HepG2 (cell line): ENCODE measurements around the gene C1QTNF5. TPM values are rescaled to one million over a fixed set of nuclear protein-coding genes. Genes with fewer than 3 reads are reported as not detected.
A peak's percentile ranks its signal among the peaks of the same experiment; 100 is the strongest.

Experiments used
- ATAC-seq: fragments of 200-7000 bp; cut with Tn5 transposase; 3 replicates; pipeline ENCODE4 v1.9.1; 2020; ENCODE audit warnings: mild to moderate bottlenecking, moderate library complexity
- BruUV-seq: library from RNA; stranded (reverse); fragments of 400-500 nt; replicated peaks from 2 replicates; lab custom pipeline; 2021; lab: Mats Ljungman, UMichigan
- CTCF ChIA-PET: fragments of 300-600 bp; formaldehyde crosslinking; extraction: SDS; loops from one replicate; lab custom pipeline; 2021; ENCODE audit warnings: low total read pairs, inconsistent platforms, low intra/inter-chr PET ratio; lab: Yijun Ruan, JAX
- POLR2A ChIA-PET: fragments of 350-600 bp; sonication (Branson Sonifier 250); formaldehyde crosslinking; loops from one replicate; lab custom pipeline; 2020; ENCODE audit warnings: antibody characterized with exemption, inconsistent platforms; lab: Yijun Ruan, JAX
- DNase-seq: peaks from one replicate; pipeline ENCODE4 v3.0.0-alpha.2; 2015; ENCODE audit warnings: low spot score
- FAIRE-seq: peaks from 3 replicates; lab custom pipeline; 2011; peaks lifted over from hg19 to GRCh38; lab: Jason Lieb, UNC
- H2AFZ ChIP-seq: one replicate; pipeline ENCODE4 v1.6.1; 2011; ENCODE audit warnings: low read length, inconsistent platforms
- H3K27ac ChIP-seq: fragments of 300-600 bp; 3 replicates; pipeline ENCODE4 v1.8.0; 2011; ENCODE audit warnings: mixed run types, mild to moderate bottlenecking, mixed read lengths, low read length, inconsistent platforms; ENCODE audit not compliant: insufficient read depth; ENCODE audit errors: extremely low read length
- H3K27me3 ChIP-seq, 2 experiments: fragments of 200-600 bp in 1 of 2; 2 replicates in 1 of 2; 3 replicates in 1 of 2; pipeline versions ENCODE4 v1.6.0 to v1.8.0; 2011; ENCODE audit warnings: low read length in 2 of 2, mild to moderate bottlenecking in 2 of 2, moderate library complexity in 2 of 2, inconsistent platforms in 1 of 2; ENCODE audit not compliant: insufficient read depth in 2 of 2, control insufficient read depth in 1 of 2
- H3K36me3 ChIP-seq, 2 experiments: fragments of 200-600 bp in 1 of 2; replicated peaks in 1 of 2; 2 replicates in 1 of 2; 3 replicates in 1 of 2; pipeline versions ENCODE4 v1.5.1 to v1.8.0; 2011; ENCODE audit warnings: low read length in 2 of 2, inconsistent platforms in 1 of 2; ENCODE audit not compliant: insufficient read depth in 2 of 2, control insufficient read depth in 1 of 2
- H3K4me1 ChIP-seq: 2 replicates; pipeline ENCODE4 v1.5.1; 2012; ENCODE audit warnings: low read length, inconsistent platforms; ENCODE audit not compliant: insufficient read depth
- H3K4me2 ChIP-seq: 2 replicates; pipeline ENCODE4 v1.6.0; 2011; ENCODE audit warnings: low read depth, low read length, inconsistent platforms
- H3K4me3 ChIP-seq, 3 experiments: fragments of 200-600 bp in 1 of 3; sonication (generic), shearing (Covaris generic) in 1 of 3; replicated peaks in 1 of 3; 2 replicates each; pipeline ENCODE4 v1.5.1; 2011 to 2016; ENCODE audit warnings: low read length in 3 of 3, inconsistent platforms in 2 of 3, low read depth in 2 of 3, mild to moderate bottlenecking in 2 of 3, control low read depth in 1 of 3, mixed read lengths in 1 of 3; ENCODE audit not compliant: insufficient read depth in 1 of 3
- H3K79me2 ChIP-seq: one replicate; pipeline ENCODE4 v1.6.1; 2011; ENCODE audit warnings: low read length, inconsistent platforms; ENCODE audit not compliant: insufficient read depth
- H3K9ac ChIP-seq: 2 replicates; pipeline ENCODE4 v1.6.0; 2011; ENCODE audit warnings: mild to moderate bottlenecking, low read depth, low read length, inconsistent platforms; ENCODE audit not compliant: insufficient read depth
- H3K9me3 ChIP-seq: 2 replicates; pipeline ENCODE4 v1.5.1; 2012; ENCODE audit warnings: mild to moderate bottlenecking, low read length
- H4K20me1 ChIP-seq: 2 replicates; pipeline ENCODE4 v1.6.0; 2011; ENCODE audit warnings: inconsistent platforms, mild to moderate bottlenecking, low read length, moderate library complexity; ENCODE audit not compliant: insufficient read depth
- FOXA3 ChIP-seq: IDR thresholded peaks from 2 replicates; pipeline ENCODE4 v1.6.1; 2016; ENCODE audit warnings: missing genetic modification reagents, missing compliant biosample characterization
- HDAC2 ChIP-seq: sonication (generic); formaldehyde crosslinking; IDR thresholded peaks from 2 replicates; pipeline ENCODE4 v1.4.0; 2020; ENCODE audit warnings: missing genetic modification reagents
- IRF2 ChIP-seq: IDR thresholded peaks from 2 replicates; pipeline ENCODE4 v1.6.1; 2018; ENCODE audit warnings: missing genetic modification reagents, missing compliant biosample characterization
- KMT2B ChIP-seq: IDR thresholded peaks from 2 replicates; pipeline ENCODE4 v1.6.1; 2016; ENCODE audit warnings: missing genetic modification reagents, missing compliant biosample characterization
- NFE2L1 ChIP-seq: sonication (generic); formaldehyde crosslinking; IDR thresholded peaks from 2 replicates; pipeline ENCODE4 v1.4.0; 2020; ENCODE audit warnings: missing genetic modification reagents, mild to moderate bottlenecking, borderline replicate concordance
- SETDB1 ChIP-seq: sonication (generic); formaldehyde crosslinking; IDR thresholded peaks from 2 replicates; pipeline ENCODE4 v1.5.1; 2020; ENCODE audit warnings: missing genetic modification reagents, mild to moderate bottlenecking, borderline replicate concordance
- ZFX ChIP-seq: sonication (generic); formaldehyde crosslinking; IDR thresholded peaks from 2 replicates; pipeline ENCODE4 v1.4.0; 2020; ENCODE audit warnings: mild to moderate bottlenecking, low read depth, missing genetic modification reagents, moderate library complexity
- ZKSCAN1 ChIP-seq: fragments of 150-350 bp; IDR thresholded peaks from 2 replicates; pipeline ENCODE4 v1.6.1; 2014; ENCODE audit warnings: low read length
- ZNF326 ChIP-seq: sonication (generic); formaldehyde crosslinking; IDR thresholded peaks from 2 replicates; pipeline ENCODE4 v1.4.0; 2020; ENCODE audit warnings: missing genetic modification reagents, borderline replicate concordance
- ZNF382 ChIP-seq: sonication (generic); formaldehyde crosslinking; IDR thresholded peaks from 2 replicates; pipeline ENCODE4 v1.5.0; 2020; ENCODE audit warnings: missing genetic modification reagents, mild to moderate bottlenecking, borderline replicate concordance
- ZNF674 ChIP-seq: sonication (generic); formaldehyde crosslinking; IDR thresholded peaks from 2 replicates; pipeline ENCODE4 v1.5.0; 2020; ENCODE audit warnings: low read depth, mild to moderate bottlenecking, missing genetic modification reagents
- ZNF713 ChIP-seq: sonication (generic); formaldehyde crosslinking; IDR thresholded peaks from 2 replicates; pipeline ENCODE4 v1.4.0; 2020; ENCODE audit warnings: mild to moderate bottlenecking, missing genetic modification reagents
- WGBS: methylation state at CpG from one replicate; pipeline ENCODE4 v1.1.6; 2017; ENCODE audit warnings: low lambda C conversion rate; 5-methylcytosine and 5-hydroxymethylcytosine counted together
- in situ Hi-C: cut with HindIII; loops from 2 replicates; pipeline ENCODE4 v1.10.0; 2017; ENCODE audit warnings: low pct_unique_long_range_greater_than_20kb; ENCODE audit not compliant: extremely low pct_ligation_motif_present
- intact Hi-C: fragments of 100-400 bp; cut with micrococcal nuclease; formaldehyde crosslinking; loops from one replicate; pipeline ENCODE4 v1.10.0; 2022; ENCODE audit not compliant: unreplicated experiment
- polyA plus RNA-seq, 8 experiments: library from polyadenylated mRNA; depleted of rRNA in 3 of 8; stranded (reverse) in 7 of 8; unstranded in 1 of 8; fragments of >200 nt; fragmentation: Illumina TruSeq in 4 of 8; extraction: Trizol in 4 of 8; gene quantifications; 2 replicates each; pipeline versions ENCODE4 v1.2.1 to v1.2.3, GENCODE V29; 2011 to 2016; ENCODE audit warnings: low read depth in 4 of 8, missing spikeins in 1 of 8, mixed read lengths in 1 of 8; ENCODE audit not compliant: insufficient read depth in 1 of 8
- total RNA-seq, 5 experiments: library from RNA; depleted of rRNA; stranded (reverse); fragments of >200 nt; fragmentation: Illumina TruSeq; extraction: Trizol; gene quantifications; 2 replicates each; pipeline ENCODE4 v1.2.3, GENCODE V29; 2016; ENCODE audit warnings: low read depth in 1 of 5
- TF ChIP-seq, protein P1 (sequence below): sonication (generic); formaldehyde crosslinking; IDR thresholded peaks from 2 replicates; pipeline ENCODE4 v1.5.1; 2020; ENCODE audit warnings: mild to moderate bottlenecking, moderate library complexity, missing genetic modification reagents
- TF ChIP-seq, protein P2 (sequence below): sonication (generic); formaldehyde crosslinking; IDR thresholded peaks from 2 replicates; pipeline ENCODE4 v1.4.0; 2020; ENCODE audit warnings: missing genetic modification reagents
- TF ChIP-seq, protein P3 (sequence below): IDR thresholded peaks from 2 replicates; pipeline ENCODE4 v1.6.1; 2018; ENCODE audit warnings: missing genetic modification reagents

The C1QTNF5 gene
- total and polyA plus RNA-seq, 2 of the 13 experiments (the other 11 are each of a cell fraction or from before 2014, with no cell fraction given): 0.86 to 1.2 TPM

DNA sequence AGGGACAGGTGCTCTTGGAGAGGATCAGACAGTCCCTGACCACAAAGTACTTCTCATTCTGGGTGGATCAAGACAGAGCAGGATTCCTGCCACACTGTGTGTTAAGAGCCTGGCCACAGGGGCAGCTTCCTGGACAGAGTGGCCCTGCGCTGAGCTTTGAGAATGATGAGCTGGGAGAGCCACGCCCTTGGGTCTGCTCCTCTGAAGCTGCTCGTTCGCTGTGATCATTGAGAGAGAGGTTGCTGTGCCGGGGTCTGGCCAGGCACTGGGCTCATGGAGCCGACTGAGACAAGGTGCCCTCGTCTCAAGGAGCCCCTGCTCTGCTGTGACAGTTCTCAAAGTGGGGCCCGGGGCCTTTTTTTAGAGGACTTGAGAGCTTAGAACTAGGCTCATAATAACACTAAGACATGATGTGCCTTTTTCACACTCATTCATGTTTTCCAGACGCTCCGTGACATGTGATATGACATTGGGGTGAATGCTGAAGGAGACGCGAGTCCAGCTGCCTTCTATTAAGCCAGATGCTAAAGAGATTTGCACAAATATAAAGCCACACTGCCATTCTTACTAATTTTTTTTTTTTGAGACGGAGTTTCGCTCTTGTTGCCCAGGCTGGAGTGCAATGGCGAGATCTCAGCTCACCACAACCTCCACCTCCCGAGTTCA lies 7.4 kb upstream of the C1QTNF5 start:
- Histone ChIP-seq H3K9ac (no peak overlapping the region), H3K27me3 (peaks cover 2 to 35% of the 10 kb centered on the region in 2 experiments; a peak in 4 of 5 replicates), H3K9me3 (no peaks in the 10 kb centered on the region), H3K4me1 (peaks cover 42% of the 10 kb centered on the region), H3K27ac (no peak overlapping the region), H2AFZ (no peak overlapping the region), H3K79me2 (no peaks in the 10 kb centered on the region), H3K36me3 (no peaks in the 10 kb centered on the region), H3K4me2 (peak overlapping the region; percentile 8; the same call in 1 of the 2 replicates), H3K4me3 (no peak overlapping the region), H4K20me1 (no peaks in the 10 kb centered on the region)
- peak; percentile 22; the same call in 2 of the 3 replicates for ATAC-seq
- TF ChIP-seq FOXA3 (no peak), ZKSCAN1 (peak; percentile 51; the same call in 1 of the 2 replicates), NFE2L1 (CRISPR knock-in tag) (no peak), KMT2B (no peak)
- no peak for DNase-seq
- ChIA-PET POLR2A (interaction anchor here (0.8 to 2.1 kb wide), 4 partner anchors 10 to 26 kb away, joined by 3 to 13 read pairs (median 4); no protein-coding TSS in a partner anchor), CTCF (no interaction called here)
- WGBS: 63% methylated on average over 11 of the region's 16 CpGs
- no peak for FAIRE-seq
- in situ Hi-C loops (no loop called here), intact Hi-C loops (no loop called here)
- no TSS peak for BruUV-seq

DNA sequence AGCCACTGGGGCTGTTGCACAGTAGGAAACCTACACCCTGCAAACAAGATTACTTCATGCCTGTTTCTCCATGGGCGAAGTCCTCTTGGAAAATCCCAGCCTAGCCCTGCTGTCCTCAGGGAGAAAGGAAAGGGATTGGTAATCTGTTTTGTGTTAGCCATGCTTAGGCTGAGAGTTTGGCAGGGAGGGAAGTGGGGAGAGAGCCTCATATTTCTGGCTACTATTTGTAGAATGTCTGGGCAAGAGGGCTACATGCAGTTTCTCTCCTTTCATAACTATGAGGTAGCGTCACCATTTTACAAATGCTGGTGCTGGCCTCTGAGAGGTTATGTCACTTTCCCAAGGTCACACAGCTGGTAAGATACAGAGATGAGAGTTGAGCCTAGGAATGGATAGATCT lies 6.6 kb upstream of the C1QTNF5 start:
- Histone ChIP-seq H3K4me3 (no peak overlapping the region), H2AFZ (no peak overlapping the region), H3K27me3 (peaks cover 2 to 44% of the 10 kb centered on the region in 2 experiments; a peak in 4 of 5 replicates), H3K4me1 (peaks cover 34% of the 10 kb centered on the region), H3K9ac (no peak overlapping the region), H3K9me3 (no peaks in the 10 kb centered on the region), H3K79me2 (no peaks in the 10 kb centered on the region), H4K20me1 (no peaks in the 10 kb centered on the region), H3K27ac (no peak overlapping the region), H3K4me2 (peak overlapping the region; percentile 42), H3K36me3 (no peaks in the 10 kb centered on the region)
- ChIA-PET CTCF (no interaction called here), POLR2A (interaction anchor here (1.0 to 2.1 kb wide), 2 partner anchors 15 to 21 kb away, joined by 5 to 13 read pairs; no protein-coding TSS in a partner anchor)
- intact Hi-C loops (no loop called here), in situ Hi-C loops (no loop called here)
- DNase-seq (peak; percentile 36), FAIRE-seq (peak; percentile 34), ATAC-seq (peak; percentile 52)
- BruUV-seq: no TSS peak
- 5% methylated on average over 2 of the region's 2 CpGs for WGBS
- TF ChIP-seq ZNF382 (CRISPR knock-in tag) (no peak), ZNF326 (CRISPR knock-in tag) (no peak), ZFX (no peak), ZNF713 (no peak), SETDB1 (CRISPR knock-in tag) (no peak), ZNF674 (CRISPR knock-in tag) (no peak), HDAC2 (CRISPR knock-in tag) (no peak), IRF2 (CRISPR knock-in tag) (no peak)
- TF ChIP-seq, protein P1, sequence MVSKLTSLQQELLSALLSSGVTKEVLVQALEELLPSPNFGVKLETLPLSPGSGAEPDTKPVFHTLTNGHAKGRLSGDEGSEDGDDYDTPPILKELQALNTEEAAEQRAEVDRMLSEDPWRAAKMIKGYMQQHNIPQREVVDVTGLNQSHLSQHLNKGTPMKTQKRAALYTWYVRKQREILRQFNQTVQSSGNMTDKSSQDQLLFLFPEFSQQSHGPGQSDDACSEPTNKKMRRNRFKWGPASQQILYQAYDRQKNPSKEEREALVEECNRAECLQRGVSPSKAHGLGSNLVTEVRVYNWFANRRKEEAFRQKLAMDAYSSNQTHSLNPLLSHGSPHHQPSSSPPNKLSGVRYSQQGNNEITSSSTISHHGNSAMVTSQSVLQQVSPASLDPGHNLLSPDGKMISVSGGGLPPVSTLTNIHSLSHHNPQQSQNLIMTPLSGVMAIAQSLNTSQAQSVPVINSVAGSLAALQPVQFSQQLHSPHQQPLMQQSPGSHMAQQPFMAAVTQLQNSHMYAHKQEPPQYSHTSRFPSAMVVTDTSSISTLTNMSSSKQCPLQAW (CRISPR knock-in tag): no peak
- TF ChIP-seq, protein P2, sequence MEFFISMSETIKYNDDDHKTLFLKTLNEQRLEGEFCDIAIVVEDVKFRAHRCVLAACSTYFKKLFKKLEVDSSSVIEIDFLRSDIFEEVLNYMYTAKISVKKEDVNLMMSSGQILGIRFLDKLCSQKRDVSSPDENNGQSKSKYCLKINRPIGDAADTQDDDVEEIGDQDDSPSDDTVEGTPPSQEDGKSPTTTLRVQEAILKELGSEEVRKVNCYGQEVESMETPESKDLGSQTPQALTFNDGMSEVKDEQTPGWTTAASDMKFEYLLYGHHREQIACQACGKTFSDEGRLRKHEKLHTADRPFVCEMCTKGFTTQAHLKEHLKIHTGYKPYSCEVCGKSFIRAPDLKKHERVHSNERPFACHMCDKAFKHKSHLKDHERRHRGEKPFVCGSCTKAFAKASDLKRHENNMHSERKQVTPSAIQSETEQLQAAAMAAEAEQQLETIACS (CRISPR knock-in tag): no peak
- TF ChIP-seq, protein P3, sequence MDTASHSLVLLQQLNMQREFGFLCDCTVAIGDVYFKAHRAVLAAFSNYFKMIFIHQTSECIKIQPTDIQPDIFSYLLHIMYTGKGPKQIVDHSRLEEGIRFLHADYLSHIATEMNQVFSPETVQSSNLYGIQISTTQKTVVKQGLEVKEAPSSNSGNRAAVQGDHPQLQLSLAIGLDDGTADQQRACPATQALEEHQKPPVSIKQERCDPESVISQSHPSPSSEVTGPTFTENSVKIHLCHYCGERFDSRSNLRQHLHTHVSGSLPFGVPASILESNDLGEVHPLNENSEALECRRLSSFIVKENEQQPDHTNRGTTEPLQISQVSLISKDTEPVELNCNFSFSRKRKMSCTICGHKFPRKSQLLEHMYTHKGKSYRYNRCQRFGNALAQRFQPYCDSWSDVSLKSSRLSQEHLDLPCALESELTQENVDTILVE: no peak
